Dendritic cell treated with granulocyte-macrophage colony-stimulating factor and Interleukin-4, amounts not matched to agents 40 ng/mL and 50 ng/mL, for 4 days (primary cell): ENCODE measurements around the gene NPIPB13.
"Not testable (repeated sequence)": the region's sequence is repeated elsewhere in the genome, so short reads cannot be mapped to it uniquely, and the experiment has no call there.

Experiments
- H3K27ac Mint-ChIP-seq: one replicate; pipeline ENCODE4 v1.8.0; 2022; ENCODE audit warnings: mild to moderate bottlenecking, mixed read lengths
- H3K27me3 Mint-ChIP-seq: one replicate; pipeline ENCODE4 v1.8.0; 2022; ENCODE audit warnings: mild to moderate bottlenecking, mixed read lengths
- H3K36me3 Mint-ChIP-seq: one replicate; pipeline ENCODE4 v1.8.0; 2022; ENCODE audit warnings: low read depth, mixed read lengths
- H3K4me1 Mint-ChIP-seq: one replicate; pipeline ENCODE4 v1.8.0; 2022; ENCODE audit warnings: low read depth, mixed read lengths
- H3K4me3 Mint-ChIP-seq: one replicate; pipeline ENCODE4 v1.8.0; 2022; ENCODE audit warnings: mild to moderate bottlenecking, moderate library complexity, mixed read lengths
- H3K9me3 Mint-ChIP-seq: one replicate; pipeline ENCODE4 v1.8.0; 2022; ENCODE audit warnings: mixed read lengths
- intact Hi-C: fragments of 100-400 bp; cut with micrococcal nuclease; formaldehyde crosslinking; loops from one replicate; pipeline ENCODE4 v1.15.0; 2022

Gene NPIPB13

GRCh38 chr16:30248379-30248778, at the start of gene NPIPB13:
TSS of gene NPIPB13 (minus strand) at chr16:30248479. CDS start at chr16:30245573, 2,906 bp downstream.
- H3K36me3 Mint-ChIP-seq, H3K9me3 Mint-ChIP-seq, H3K27ac Mint-ChIP-seq, H3K4me3 Mint-ChIP-seq, H3K27me3 Mint-ChIP-seq, intact Hi-C loops, H3K4me1 Mint-ChIP-seq: not testable (repeated sequence)

GRCh38 chr16:30282357-30282756, 34.1 kb upstream of the NPIPB13 start:
- H3K4me3 Mint-ChIP-seq, H3K9me3 Mint-ChIP-seq, H3K27ac Mint-ChIP-seq, intact Hi-C loops, H3K4me1 Mint-ChIP-seq, H3K27me3 Mint-ChIP-seq: not testable (repeated sequence)
- H3K36me3 Mint-ChIP-seq: peaks cover 14% of the 10 kb centered on the region

- H3K27ac Mint-ChIP-seq, H3K9me3 Mint-ChIP-seq, intact Hi-C loops, H3K4me3 Mint-ChIP-seq, H3K4me1 Mint-ChIP-seq, H3K27me3 Mint-ChIP-seq: not testable (repeated sequence)
- peaks cover 19% of the 10 kb centered on the region for H3K36me3 Mint-ChIP-seq
Measured at GRCh38 chr16:30278523-30278922, 30.2 kb upstream of the NPIPB13 start.

- H3K27me3 Mint-ChIP-seq, H3K4me3 Mint-ChIP-seq, H3K27ac Mint-ChIP-seq, H3K36me3 Mint-ChIP-seq, H3K4me1 Mint-ChIP-seq, intact Hi-C loops, H3K9me3 Mint-ChIP-seq: not testable (repeated sequence)
Measured at GRCh38 chr16:30217082-30217481, 31.2 kb downstream of the NPIPB13 start.

GRCh38 chr16:30211414-30211813, 36.9 kb downstream of the NPIPB13 start:
- H3K9me3 Mint-ChIP-seq, H3K36me3 Mint-ChIP-seq, H3K4me3 Mint-ChIP-seq, intact Hi-C loops, H3K27ac Mint-ChIP-seq, H3K27me3 Mint-ChIP-seq, H3K4me1 Mint-ChIP-seq: not testable (repeated sequence)

GRCh38 chr16:30209032-30209431, 39.2 kb downstream of the NPIPB13 start:
- H3K27me3 Mint-ChIP-seq, intact Hi-C loops, H3K27ac Mint-ChIP-seq, H3K9me3 Mint-ChIP-seq, H3K36me3 Mint-ChIP-seq, H3K4me3 Mint-ChIP-seq, H3K4me1 Mint-ChIP-seq: not testable (repeated sequence)

GRCh38 chr16:30207063-30207704, 41.1 kb downstream of the NPIPB13 start:
- H3K36me3 Mint-ChIP-seq, H3K27me3 Mint-ChIP-seq, H3K9me3 Mint-ChIP-seq, H3K4me3 Mint-ChIP-seq, intact Hi-C loops, H3K27ac Mint-ChIP-seq, H3K4me1 Mint-ChIP-seq: not testable (repeated sequence)

- H3K9me3 Mint-ChIP-seq, H3K27ac Mint-ChIP-seq, H3K36me3 Mint-ChIP-seq, H3K4me1 Mint-ChIP-seq, intact Hi-C loops, H3K4me3 Mint-ChIP-seq, H3K27me3 Mint-ChIP-seq: not testable (repeated sequence)
Measured at GRCh38 chr16:30206252-30206651, 42.0 kb downstream of the NPIPB13 start.

GRCh38 chr16:30205541-30206236, 42.6 kb downstream of the NPIPB13 start:
- H3K27me3 Mint-ChIP-seq, H3K4me1 Mint-ChIP-seq, H3K4me3 Mint-ChIP-seq, H3K36me3 Mint-ChIP-seq, intact Hi-C loops, H3K27ac Mint-ChIP-seq, H3K9me3 Mint-ChIP-seq: not testable (repeated sequence)

GRCh38 chr16:30199608-30200343, 48.5 kb downstream of the NPIPB13 start:
- H3K4me3 Mint-ChIP-seq, H3K9me3 Mint-ChIP-seq, H3K4me1 Mint-ChIP-seq, intact Hi-C loops, H3K36me3 Mint-ChIP-seq, H3K27ac Mint-ChIP-seq, H3K27me3 Mint-ChIP-seq: not testable (repeated sequence)

GRCh38 chr16:30199049-30199448, 49.2 kb downstream of the NPIPB13 start, which contains the start of gene SULT1A3:
TSS of gene SULT1A3 (plus strand) at chr16:30199255. CDS start at chr16:30200729, 1,474 bp downstream.
- H3K4me3 Mint-ChIP-seq, H3K4me1 Mint-ChIP-seq, H3K27me3 Mint-ChIP-seq, H3K27ac Mint-ChIP-seq, H3K9me3 Mint-ChIP-seq, intact Hi-C loops, H3K36me3 Mint-ChIP-seq: not testable (repeated sequence)
